Caki2 (cell line): Measurements from ENCODE around the gene RAPGEFL1. TPM values are rescaled to one million over a fixed set of nuclear protein-coding genes. Genes with fewer than 3 reads are reported as not detected.
A peak's percentile ranks its signal among the peaks of the same experiment; 100 is the strongest.
"Not testable (repeated sequence)": the region's sequence is repeated elsewhere in the genome, so short reads cannot be mapped to it uniquely, and the experiment has no call there.

Experiments
- DNase-seq: peaks from one replicate; pipeline ENCODE4 v3.0.0-alpha.2; 2015; ENCODE audit warnings: low read depth
- in situ Hi-C: cut with HindIII; loops from 2 replicates; pipeline ENCODE4 v1.10.0; 2016; ENCODE audit warnings: low sequenced_read_pairs, low pct_unique_long_range_greater_than_20kb, mixed read lengths
- total RNA-seq: library from RNA; depleted of rRNA; stranded (reverse); fragments of >200 nt; shearing (Covaris generic); gene quantifications from 2 replicates; pipeline ENCODE4 v1.2.3, GENCODE V29; 2014; ENCODE audit warnings: low replicate concordance; rRNA removed

The RAPGEFL1 gene, protein sequence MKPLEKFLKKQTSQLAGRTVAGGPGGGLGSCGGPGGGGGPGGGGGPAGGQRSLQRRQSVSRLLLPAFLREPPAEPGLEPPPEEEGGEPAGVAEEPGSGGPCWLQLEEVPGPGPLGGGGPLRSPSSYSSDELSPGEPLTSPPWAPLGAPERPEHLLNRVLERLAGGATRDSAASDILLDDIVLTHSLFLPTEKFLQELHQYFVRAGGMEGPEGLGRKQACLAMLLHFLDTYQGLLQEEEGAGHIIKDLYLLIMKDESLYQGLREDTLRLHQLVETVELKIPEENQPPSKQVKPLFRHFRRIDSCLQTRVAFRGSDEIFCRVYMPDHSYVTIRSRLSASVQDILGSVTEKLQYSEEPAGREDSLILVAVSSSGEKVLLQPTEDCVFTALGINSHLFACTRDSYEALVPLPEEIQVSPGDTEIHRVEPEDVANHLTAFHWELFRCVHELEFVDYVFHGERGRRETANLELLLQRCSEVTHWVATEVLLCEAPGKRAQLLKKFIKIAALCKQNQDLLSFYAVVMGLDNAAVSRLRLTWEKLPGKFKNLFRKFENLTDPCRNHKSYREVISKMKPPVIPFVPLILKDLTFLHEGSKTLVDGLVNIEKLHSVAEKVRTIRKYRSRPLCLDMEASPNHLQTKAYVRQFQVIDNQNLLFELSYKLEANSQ
- 1.7 and 5.9 TPM in 2 replicates for total RNA-seq

DNA sequence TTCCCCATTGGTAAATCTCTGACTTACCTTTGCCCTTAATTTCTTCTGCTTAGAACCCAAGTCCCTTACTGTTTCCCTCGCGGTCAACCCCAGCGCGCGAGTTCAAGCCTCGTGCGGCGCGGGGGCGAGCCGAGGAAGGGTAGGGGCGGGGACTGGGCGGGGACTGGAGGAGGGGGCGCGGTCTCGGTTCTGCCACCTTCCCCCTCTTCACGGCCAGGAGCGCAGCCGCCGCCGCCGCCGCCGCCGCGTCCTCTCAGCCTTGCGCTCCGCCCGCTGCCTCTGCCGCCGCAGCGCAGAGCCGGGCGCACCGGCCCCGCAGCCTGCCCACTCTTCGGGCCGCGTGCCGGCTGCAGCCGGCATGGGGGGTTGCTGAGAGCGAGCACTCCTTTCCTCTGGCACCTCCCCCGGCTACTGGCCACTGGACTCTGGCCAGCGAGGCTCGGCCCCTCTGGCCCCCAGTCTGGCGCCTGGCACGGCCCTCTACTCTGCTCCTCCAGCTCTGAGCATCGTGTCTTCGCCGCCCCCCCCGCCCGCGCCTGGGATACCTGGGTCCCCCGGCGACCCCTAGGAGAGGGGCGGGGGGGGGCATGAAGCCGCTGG is at the start of gene RAPGEFL1:
Gene RAPGEFL1 (plus strand): TSS at position 196 of the 600 bp plus-strand sequence. CDS start 392 bp downstream, at position 588.
- in situ Hi-C loops: loop anchor here (10.0 to 25.0 kb wide), 2 partner anchors 73 to 110 kb away; partner anchors contain the start of genes CDC6 and NR1D1
- peak; percentile 69 for DNase-seq

DNA sequence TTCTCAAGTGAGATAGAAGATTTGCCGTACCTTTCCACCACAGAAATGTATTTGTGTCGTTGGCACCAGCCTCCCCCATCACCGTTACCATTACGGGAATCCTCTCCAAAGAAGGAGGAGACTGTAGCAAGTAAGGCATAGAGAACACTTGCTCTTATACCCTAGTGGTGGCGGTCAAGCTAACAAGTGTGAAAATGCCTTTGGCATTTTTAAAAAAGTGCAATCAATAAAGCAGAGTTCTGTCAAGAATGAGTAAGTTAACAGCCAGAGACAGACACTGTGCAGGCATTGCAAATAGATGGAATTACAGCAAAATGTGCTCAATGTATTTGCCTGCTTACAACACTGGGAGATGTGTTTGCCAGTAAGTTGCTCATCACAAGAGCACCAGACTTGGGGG is 47.8 kb upstream of the RAPGEFL1 start:
- no peak for DNase-seq
- in situ Hi-C loops: no loop called here

DNA sequence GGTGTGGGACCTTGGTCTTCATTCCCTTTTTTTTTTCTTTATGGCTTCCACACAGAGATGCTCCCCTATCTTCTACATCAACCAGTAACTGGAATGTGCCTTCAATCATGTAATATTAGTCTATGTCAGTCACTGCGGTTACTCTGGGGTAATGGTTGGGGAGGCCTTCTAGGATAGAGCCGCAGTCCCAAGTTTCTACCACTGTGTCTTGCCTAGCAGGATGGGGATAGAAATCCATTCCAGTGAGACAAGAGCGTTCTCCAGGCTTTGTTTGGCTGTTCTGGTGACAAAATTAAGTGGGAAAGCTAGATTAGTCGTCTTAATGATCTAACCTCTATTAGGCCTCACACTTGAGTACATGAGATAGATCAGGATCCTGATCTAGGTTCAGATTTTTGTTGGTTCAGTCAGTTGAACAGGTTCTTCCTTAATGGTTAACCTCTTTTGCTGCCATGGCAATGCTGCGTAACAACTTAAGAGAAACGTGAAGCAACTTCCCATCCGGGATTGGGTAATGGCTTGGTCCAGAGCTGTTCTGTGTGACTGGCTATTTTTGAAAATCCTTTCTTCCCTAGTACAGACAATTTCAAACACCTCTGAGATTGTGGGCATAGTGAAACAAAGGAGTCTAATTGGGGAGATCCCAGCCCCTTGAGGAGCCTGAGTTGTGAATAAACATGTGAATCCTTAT is 46.8 kb upstream of the RAPGEFL1 start:
- in situ Hi-C loops: no loop called here
- DNase-seq: no peak

DNA sequence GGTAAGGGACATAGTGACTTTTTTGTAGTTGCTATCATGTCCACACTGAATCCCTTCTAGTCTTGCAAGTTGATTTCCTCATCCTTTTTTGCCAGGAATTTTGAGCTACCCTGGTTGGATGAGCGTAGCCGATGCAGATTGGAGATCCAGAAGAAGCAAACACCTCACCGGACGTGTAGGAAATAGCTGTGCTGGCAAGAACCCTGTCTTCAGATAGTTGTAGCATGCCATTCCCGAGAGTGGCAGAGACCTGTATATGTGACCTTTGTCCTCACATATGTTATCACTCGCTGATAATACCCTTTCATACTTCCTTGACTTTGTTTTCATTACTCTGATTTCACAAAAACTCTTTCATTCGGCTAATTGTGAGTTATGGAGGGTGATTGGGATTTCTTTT is 43.1 kb upstream of the RAPGEFL1 start:
- no peak for DNase-seq
- in situ Hi-C loops: no loop called here

DNA sequence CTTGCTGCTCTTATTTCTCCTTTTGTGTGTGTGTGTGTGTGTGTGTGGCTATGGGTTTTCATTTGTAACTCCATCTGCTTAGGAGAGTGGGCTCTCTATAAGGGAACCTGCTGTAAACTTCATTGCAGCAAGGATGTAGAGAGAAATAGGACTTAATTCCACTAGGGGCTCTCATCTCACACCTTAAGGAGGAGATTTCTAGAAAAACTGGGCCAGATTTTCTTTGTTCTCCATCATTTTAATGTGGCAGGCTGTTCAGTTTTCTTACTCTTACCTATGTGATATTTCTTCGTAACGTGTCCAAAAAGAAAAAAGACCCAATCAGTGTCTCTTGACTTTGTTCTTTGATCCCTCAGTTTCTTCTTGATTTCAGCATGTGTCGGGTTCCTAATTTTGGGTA is 41.5 kb upstream of the RAPGEFL1 start:
- in situ Hi-C loops: no loop called here
- no peak for DNase-seq

DNA sequence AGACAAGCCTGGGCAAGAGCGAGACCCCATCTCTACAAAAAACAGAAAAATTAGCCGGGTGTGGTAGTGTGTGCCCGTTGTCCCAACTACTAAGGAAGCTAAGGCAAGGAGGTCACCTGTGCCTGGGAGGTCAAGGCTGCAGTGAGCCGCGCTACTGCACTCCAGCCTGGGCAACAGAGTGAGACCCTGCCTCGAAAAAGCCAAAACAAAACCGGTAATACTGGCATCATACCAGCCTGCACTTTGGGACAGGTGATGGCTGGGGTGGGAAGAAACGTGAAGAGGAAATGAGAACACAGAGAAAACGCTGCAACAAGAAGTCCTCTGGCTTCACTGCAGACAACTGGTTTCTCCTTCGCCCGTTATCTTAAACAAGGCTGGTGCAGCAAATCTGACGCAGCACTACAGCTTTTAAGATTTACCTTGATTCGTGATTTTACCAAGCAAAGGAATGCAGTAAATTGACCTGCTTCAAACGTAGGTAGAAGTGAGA is 37.7 kb upstream of the RAPGEFL1 start:
- no peak for DNase-seq
- in situ Hi-C loops: no loop called here

DNA sequence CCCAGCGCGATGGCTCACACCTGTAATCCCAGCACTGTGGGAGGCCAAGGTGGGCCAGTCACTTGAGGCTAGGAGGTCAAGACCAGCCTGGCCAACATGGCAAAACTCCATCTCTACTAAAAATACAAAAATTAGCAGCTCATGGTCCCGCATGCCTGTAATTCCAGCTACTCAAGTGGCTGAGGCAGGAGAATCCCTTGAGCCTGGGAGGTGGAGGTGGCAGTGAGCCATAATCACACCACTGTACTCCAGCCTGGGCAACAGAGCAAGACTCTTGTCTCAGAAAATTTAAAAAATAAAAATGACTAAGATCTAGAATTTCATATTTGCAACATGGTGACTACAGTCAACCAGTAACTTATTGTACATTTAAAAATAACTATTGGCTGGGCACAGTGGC is 34.1 kb upstream of the RAPGEFL1 start:
- in situ Hi-C loops, DNase-seq: not testable (repeated sequence)

DNA sequence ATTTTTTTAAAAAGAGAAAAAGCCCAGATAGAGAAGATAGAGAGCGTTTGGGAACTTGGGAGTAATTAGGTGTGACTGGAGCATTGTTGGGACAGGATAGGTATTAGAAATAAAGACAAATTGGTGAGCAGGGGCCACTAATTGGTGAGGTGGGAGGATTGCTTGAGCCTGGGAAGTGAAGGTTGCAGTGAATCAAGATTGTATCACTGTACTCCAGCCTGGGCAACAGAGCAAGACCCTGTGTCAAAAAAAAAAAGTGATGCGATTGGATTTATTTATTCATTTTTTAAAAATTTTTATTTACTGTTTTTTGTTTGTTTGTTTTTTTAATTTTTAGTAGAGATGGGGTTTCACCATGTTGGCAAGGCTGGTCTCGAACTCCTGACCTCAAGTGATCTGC is 31.8 kb upstream of the RAPGEFL1 start:
- in situ Hi-C loops: no loop called here
- DNase-seq: no peak

DNA sequence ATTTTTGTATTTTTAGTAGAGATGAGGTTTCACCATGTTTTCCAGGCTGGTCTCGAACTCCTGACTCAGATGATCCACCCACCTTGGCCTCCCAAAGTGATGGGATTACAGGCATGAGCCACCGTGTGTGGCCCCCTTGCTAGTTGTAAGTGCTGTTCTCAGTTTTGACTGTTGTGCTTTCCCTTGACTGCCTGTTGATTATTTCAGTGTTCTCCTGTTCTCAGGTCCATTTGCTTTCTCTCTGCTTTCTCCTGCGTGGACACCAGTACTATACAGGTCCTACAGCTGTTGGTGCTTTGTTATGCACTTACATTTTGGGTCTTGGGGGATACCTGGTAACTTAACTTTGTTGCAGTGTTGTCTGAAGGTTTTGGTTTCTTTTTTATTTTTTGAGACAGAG is 28.7 kb upstream of the RAPGEFL1 start:
- in situ Hi-C loops: no loop called here

DNA sequence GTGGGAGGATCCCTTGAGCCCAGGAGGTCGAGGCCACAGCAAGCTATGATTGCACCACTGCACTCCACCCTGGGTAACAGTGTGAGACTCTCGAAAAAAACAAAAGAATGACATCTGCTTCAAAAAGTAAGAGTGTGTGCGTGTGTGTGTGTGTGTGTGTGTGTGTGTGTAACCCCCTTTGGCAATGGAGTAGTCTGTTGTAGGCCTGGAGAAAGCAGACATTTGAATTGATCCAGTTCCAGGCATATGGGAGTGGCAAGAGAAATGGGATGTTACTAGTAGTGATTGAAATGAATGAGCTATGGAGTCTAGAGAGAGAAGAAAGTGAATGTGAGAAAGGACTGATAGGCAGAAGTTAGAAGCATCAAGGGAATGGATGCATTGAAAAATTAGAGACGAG is 27.0 kb upstream of the RAPGEFL1 start:
- DNase-seq: no peak
- in situ Hi-C loops: no loop called here

More for the DNA sequence above, 28.7 kb upstream of the RAPGEFL1 start:
- DNase-seq: no peak

DNA sequence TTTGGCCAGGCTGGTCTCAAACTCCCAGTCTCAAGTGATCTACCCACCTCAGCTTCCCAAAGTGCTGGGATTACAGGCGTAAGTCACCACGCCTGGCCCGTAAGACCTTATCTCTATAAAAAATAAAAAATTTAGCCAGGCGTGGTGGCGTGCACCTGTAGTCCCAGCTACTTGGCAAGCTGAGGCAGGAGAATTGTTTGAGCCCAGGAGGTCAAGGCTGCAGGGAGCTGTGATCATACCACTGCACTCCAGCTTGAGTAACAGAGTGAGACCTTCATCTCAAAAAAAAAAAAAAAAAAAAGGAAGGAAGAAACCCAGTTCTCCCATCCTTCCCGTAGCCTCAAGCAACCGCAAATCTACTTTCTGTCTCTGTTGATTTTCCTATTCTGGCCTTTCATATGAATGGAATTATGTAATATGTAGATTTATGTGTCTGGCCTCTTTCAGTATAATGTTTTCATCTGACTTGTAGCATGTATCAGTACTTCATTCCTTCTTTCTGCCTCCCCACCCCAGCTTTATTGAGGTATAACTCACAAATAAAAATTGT is 25.8 kb upstream of the RAPGEFL1 start:
- no peak for DNase-seq
- in situ Hi-C loops: no loop called here

DNA sequence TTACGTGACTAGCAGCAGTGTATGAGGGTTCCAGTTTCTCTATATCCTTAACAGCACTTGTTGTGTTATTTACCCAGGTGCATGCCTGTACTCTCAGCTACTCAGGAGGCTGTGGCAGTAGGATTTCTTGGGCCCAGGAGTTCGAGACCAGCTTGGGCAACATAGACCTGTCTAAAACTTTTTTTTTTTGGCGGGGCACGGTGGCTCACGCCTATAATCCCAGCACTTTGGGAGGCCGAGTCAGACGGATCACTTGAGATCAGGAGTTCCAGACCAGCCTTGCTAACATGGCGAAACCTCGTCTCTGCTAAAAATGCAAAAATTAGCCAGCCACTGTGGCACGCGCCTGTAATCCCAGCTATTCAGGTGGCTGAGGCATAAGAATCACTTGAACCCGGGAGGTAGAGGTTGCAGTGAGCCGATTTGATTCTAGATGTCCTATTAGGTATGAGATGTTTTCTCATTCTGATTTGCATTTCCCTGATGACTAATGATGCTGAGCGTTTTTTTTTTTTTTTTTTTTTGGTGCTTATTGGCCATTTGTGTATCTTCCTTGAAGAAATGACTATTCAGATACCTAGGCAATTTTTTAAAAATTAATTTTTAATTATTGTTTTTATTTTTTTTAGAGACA is 23.6 kb upstream of the RAPGEFL1 start:
- in situ Hi-C loops: no loop called here
- no peak for DNase-seq

DNA sequence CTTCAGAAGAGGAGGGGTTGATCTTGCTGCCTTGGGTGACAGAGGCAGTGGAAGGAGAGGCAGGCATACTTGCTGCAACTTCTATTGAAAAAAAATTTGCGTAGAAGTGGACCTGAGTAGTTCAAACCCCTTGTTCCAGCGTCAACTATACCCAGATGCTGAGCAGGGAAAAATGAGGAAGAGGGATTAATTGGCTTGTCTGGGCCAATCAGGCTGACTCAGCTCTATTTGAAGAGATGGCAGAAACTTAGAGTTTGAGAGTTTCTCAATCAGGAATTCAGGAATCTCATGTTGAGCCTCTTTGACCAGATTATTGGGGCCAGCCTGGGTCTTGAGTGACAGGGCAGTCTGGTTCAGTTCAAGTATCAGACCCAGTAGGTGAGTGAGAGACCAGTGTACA is 19.3 kb upstream of the RAPGEFL1 start:
- DNase-seq: no peak
- in situ Hi-C loops: no loop called here

DNA sequence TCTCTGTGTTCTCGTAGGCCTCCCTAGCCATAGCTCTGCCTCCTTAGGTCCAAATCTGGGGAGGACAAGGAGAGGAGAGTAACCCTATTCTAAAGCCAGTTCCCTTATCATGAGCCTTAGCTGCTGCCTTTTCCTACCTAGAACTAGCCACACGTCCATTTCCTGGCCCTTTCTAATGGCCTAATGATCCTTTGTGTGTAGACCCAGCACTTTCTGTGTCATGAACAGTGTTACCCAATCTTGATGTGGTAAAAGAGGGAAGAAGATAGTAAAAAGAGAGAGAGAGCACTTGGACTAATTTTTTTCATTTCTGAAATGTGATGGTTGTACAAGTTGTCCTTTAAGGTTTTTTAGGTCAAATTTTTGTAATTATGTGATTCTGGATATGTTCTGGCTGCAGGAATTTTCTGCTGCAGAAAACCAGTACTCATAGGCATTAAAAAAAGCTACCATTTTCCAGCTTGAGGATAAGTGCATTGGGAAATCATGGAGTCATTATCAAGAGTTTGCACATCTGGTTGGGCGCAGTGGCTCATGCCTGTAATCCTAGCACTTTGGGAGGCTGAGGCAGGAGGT is 18.7 kb upstream of the RAPGEFL1 start:
- in situ Hi-C loops: no loop called here

DNA sequence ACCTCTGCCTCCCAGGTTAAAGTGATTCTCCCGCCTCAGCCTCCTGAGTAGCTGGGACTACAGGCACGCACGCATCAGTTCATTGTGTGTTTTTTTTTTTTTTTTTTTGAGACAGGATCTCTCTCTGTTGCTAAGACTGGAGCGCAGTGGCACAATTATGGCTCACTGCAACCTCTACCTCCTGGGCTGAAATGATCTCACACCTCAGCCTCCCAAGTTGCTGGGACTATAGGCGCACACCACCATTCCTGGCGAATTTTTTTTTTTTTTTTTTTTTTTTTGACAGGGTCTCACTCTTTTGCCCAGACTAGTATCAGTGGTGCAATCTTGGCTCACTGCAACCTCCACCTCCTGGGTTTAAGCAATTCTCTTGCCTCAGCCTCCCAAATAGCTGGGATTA is 17.8 kb upstream of the RAPGEFL1 start:
- no peak for DNase-seq
- in situ Hi-C loops: no loop called here

More for the DNA sequence above, 18.7 kb upstream of the RAPGEFL1 start:
- no peak for DNase-seq

DNA sequence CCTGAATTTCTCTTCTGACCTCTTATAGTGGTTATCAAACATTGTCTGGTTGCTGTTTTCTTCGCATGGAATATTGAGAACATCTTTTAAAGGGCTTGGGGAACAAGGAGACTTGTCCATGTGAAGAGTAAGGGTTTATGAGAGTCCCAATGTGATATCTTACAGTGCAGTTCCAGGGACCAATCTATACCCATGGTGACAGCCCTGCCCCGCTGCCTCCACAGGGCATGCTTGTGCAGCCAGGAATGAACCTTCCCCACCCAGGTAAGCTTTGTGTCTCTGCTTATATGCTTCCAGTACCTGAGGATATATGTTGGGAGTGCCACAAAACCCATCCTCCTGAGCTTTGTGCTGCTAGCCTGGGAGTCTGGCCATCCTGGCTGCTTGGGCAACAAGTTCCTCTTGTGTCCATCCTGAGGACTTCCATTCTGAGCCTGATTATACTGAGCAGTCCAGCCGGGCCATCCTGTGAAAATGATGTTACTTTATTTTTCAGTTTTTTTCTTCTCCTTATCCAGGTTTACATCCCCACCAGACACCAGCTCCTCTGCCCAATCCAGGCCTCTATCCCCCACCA is 9.5 kb upstream of the RAPGEFL1 start:
- no peak for DNase-seq
- in situ Hi-C loops: no loop called here

DNA sequence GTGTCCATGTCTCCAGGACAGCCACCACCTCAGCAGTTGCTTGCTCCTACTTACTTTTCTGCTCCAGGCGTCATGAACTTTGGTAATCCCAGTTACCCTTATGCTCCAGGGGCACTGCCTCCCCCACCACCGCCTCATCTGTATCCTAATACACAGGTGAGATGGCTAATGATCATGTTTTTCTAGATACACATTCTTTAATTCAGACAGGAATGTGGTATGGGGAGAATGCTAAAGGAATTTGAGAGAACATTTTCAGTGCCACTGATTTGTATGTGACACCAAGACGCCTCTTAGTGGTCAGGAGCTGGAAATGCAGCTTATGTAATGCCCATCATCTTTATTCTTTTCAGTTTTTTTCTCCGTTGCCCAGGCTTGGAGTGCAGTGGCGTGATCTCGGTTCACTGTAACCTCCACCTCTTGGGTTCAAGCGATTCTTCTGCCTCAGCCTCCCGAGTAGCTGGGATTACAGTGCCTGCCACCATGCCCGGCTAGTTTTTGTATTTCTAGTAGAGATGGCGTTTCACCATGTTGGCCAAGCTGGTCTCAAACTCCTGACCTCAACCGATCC is 8.9 kb upstream of the RAPGEFL1 start:
- DNase-seq: peak; percentile 64
- in situ Hi-C loops: no loop called here
